ENCODE data around the gene LRRC8D.

GRCh38 chr1:89971600-89971999, 150.8 kb downstream of the LRRC8D start:
- TF ChIP-seq POLR2AphosphoS5 (IDR thresholded peaks at IDR 0.05; ENCODE audit: low read depth, low read length): no peak
- no peak for TF ChIP-seq CTCF (IDR thresholded peaks at IDR 0.05)

All from Panc1 (cell line).